ENCODE results near the gene DYNLL1. TPM values are rescaled to one million over a fixed set of nuclear protein-coding genes. Genes with fewer than 3 reads are reported as not detected.

The DYNLL1 gene
- total and polyA plus RNA-seq, 2 of the 4 experiments (the other 2 are of a cell fraction) = 663 to 696 TPM

GRCh38 chr12:120466560-120467315 is 29.2 kb upstream of the DYNLL1 start:
- in situ Hi-C loops (cut with MboI; ENCODE audit: low sequenced_read_pairs) = no loop called here
- Histone ChIP-seq H3K4me2 (ENCODE audit: low read depth, low read length) (no peak overlapping the region), H4K20me1 (ENCODE audit: insufficient read depth, low read length) (peaks cover 50% of the 10 kb centered on the region)

More at GRCh38 chr12:120466560-120467315, 29.2 kb upstream of the DYNLL1 start:
- H3K4ac ChIP-seq (ENCODE audit: low read depth, low read length) = no peak overlapping the region
- H4K5ac ChIP-seq (ENCODE audit: low read depth, low read length) = no peak overlapping the region
- H2BK120ac ChIP-seq (ENCODE audit: low read depth, low read length) = no peak overlapping the region
- H3K56ac ChIP-seq (ENCODE audit: extremely low read depth, insufficient read depth, low read length) = no peak overlapping the region
- no peak overlapping the region for H4K8ac ChIP-seq (ENCODE audit: low read depth in 2 of 2, low read length in 2 of 2)
- H2AK9ac ChIP-seq (replicated peaks; ENCODE audit: low read depth, low read length, poor library complexity) = no peak overlapping the region
- H3K36me3 ChIP-seq (ENCODE audit: control insufficient read depth, insufficient read depth, low read length) = peaks cover 38% of the 10 kb centered on the region
- no peaks in the 10 kb centered on the region for H3K9me1 ChIP-seq (ENCODE audit: insufficient read depth, low read length)
- no peak overlapping the region for H2BK15ac ChIP-seq (ENCODE audit: low read depth, low read length)
- 84% methylated on average over 3 of the region's 8 CpGs; no CpG with 5 or more reads in 1 of the 2 experiments for WGBS, 2 experiments (ENCODE audit: extremely low coverage in 2 of 2, insufficient read length in 1 of 2)
- no peak overlapping the region for H2BK20ac ChIP-seq (ENCODE audit: low read depth, low read length)
- H3K9me3 ChIP-seq (ENCODE audit: control insufficient read depth, insufficient read depth, low read length) = no peaks in the 10 kb centered on the region
- peaks cover 4% of the 10 kb centered on the region; the same call in 1 of the 2 replicates for H3K4me1 ChIP-seq (ENCODE audit: control insufficient read depth, insufficient read depth, low read length)
- H3K27ac ChIP-seq (ENCODE audit: insufficient read depth, low read length) = no peak overlapping the region
- H3K14ac ChIP-seq (replicated peaks; ENCODE audit: low read depth, low read length) = no peak overlapping the region
- H2BK5ac ChIP-seq (ENCODE audit: low read depth, low read length, poor library complexity, severe bottlenecking) = no peak overlapping the region
- no peak overlapping the region for H3K18ac ChIP-seq (ENCODE audit: low read depth, low read length)
- no peak overlapping the region for H4K91ac ChIP-seq (ENCODE audit: insufficient read depth, low read depth, low read length)
- ATAC-seq (ENCODE audit: low read depth) = no peak
- ChIA-PET CTCF (interaction anchor here (0.5 to 1.7 kb wide), 6 partner anchors 9 to 150 kb away, joined by 3 to 6 read pairs (median 4); no protein-coding TSS in a partner anchor), POLR2A (ENCODE audit: unreplicated experiment) (no interaction called here)
- BruUV-seq (replicated peaks) = no TSS peak
- peak overlapping the region; percentile 75; the same call in 1 of the 2 replicates for H3K23ac ChIP-seq (ENCODE audit: low read depth, low read length)
- no peaks in the 10 kb centered on the region for H3K27me3 ChIP-seq (ENCODE audit: control insufficient read depth, insufficient read depth, low read length)
- H3K4me3 ChIP-seq (ENCODE audit: insufficient read depth, low read depth, low read length) = no peak overlapping the region
- TF ChIP-seq BHLHE40 (IDR thresholded peaks at IDR 0.05; ENCODE audit: low read depth, low read length) = no peak
- TF ChIP-seq CEBPB (IDR thresholded peaks at IDR 0.05; ENCODE audit: low read depth, low read length) = no peak
- TF ChIP-seq MXI1 (IDR thresholded peaks at IDR 0.05; ENCODE audit: borderline replicate concordance, low read depth, low read length) = no peak
- TF ChIP-seq RAD21 (IDR thresholded peaks at IDR 0.05; ENCODE audit: low read length) = peak; percentile 43; the same call in 1 of the 2 replicates
- peak; percentile 55 for TF ChIP-seq CTCF (conservative IDR thresholded peaks at IDR 0.05; ENCODE audit: low read depth, low read length)
- no peak for TF ChIP-seq MAFK (IDR thresholded peaks at IDR 0.05; ENCODE audit: low read depth, low read length)
- TF ChIP-seq SMC3 (IDR thresholded peaks at IDR 0.05; ENCODE audit: low read depth, low read length) = peak; percentile 40; the same call in 1 of the 2 replicates
- no peak for TF ChIP-seq ELK1 (IDR thresholded peaks at IDR 0.05; ENCODE audit: borderline replicate concordance, low read depth, low read length)
- no peak overlapping the region for H2AFZ ChIP-seq (replicated peaks; ENCODE audit: low read length, poor library complexity)
- dilution Hi-C loops (cut with HindIII; ENCODE audit: low sequenced_read_pairs, unreplicated experiment) (no loop called here), intact Hi-C loops (cut with micrococcal nuclease) (no loop called here)
- no peak overlapping the region for H3K9ac ChIP-seq (ENCODE audit: low read depth, low read length)
- no peak overlapping the region for H2AK5ac ChIP-seq (ENCODE audit: low read depth, low read length)
- peak; percentile 45 for DNase-seq
- H3K79me1 ChIP-seq (ENCODE audit: low read depth in 1 of 2, low read length in 2 of 2) = peaks cover 31 to 63% of the 10 kb centered on the region in 2 experiments

All from IMR-90 (cell line).